IPS DF 6.9 (cell line): Measurements from ENCODE around the gene BEX3.

Experiments
- DNase-seq: peaks from one replicate; pipeline ENCODE4 v3.0.0-alpha.2; 2013; ENCODE audit warnings: low read depth, low spot score
- H3K27ac ChIP-seq: one replicate; pipeline ENCODE4 v1.5.1; 2013; ENCODE audit warnings: low read length, control low read depth
- H3K27me3 ChIP-seq: 2 replicates; pipeline ENCODE4 v1.6.1; 2013; ENCODE audit warnings: mild to moderate bottlenecking, low read length; ENCODE audit not compliant: control insufficient read depth, insufficient read depth
- H3K36me3 ChIP-seq: 2 replicates; pipeline ENCODE4 v1.6.1; 2013; ENCODE audit warnings: low read length; ENCODE audit not compliant: control insufficient read depth, insufficient read depth
- H3K4me1 ChIP-seq: 2 replicates; pipeline ENCODE4 v1.6.1; 2013; ENCODE audit warnings: low read length; ENCODE audit not compliant: control insufficient read depth, insufficient read depth
- H3K4me3 ChIP-seq: 2 replicates; pipeline ENCODE4 v1.5.1; 2013; ENCODE audit warnings: mild to moderate bottlenecking, low read length
- H3K9me3 ChIP-seq: 2 replicates; pipeline ENCODE4 v1.6.1; 2013; ENCODE audit warnings: low read length, inconsistent platforms; ENCODE audit not compliant: control insufficient read depth, insufficient read depth
- WGBS: extraction: QIAGEN DNeasy Blood & Tissue Kit; methylation state at CpG from one replicate; pipeline ENCODE4 v1.1.7; 2013; ENCODE audit warnings: mixed read lengths, missing lambda C conversion rate; ENCODE audit not compliant: insufficient read length, insufficient coverage; 5-methylcytosine and 5-hydroxymethylcytosine counted together

Gene BEX3

DNA sequence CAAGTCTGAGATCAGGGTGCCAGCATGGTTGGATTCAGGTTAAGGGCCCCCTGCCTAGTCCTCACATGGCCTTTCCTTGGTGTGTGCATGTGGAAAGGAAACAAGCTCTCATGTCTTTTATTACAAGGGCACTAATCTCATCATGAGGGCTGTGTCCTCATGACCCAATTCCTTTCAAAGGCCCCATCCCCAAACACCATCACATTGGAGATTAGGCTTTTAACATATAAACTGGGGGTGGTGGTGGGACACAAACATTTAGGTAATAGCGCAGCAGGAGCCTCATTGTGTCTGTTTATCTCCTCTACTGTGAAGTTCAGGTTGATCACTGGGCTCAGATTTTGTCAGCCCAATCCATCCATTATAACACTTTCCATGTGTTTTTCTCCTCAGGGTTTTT, 41.0 kb downstream of the BEX3 start:
- Histone ChIP-seq H3K27me3 (no peaks in the 10 kb centered on the region), H3K27ac (no peak overlapping the region)
- no CpG with 5 or more reads among the region's 1 CpG for WGBS

DNA sequence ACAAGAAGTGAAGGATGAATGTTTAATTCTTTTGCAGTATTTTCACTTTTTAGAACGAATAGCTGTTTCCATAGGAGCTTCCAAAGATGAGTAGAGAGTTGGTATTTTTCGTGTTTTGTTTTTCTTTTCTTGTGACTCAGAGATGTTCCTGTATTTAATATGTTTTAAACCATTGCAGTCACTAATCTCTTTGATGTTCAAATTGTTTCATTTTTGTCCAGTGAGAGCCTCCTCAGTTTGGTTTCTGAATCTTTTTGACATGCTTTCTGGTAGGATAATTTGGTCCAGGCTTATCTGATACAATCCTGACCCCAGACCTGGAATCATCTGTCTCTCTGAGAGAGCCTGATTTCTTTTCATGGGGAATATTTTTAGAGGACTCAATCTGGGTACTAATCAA, 41.6 kb downstream of the BEX3 start:
- no peak for DNase-seq
- no CpG with 5 or more reads among the region's 2 CpGs for WGBS
- Histone ChIP-seq H3K4me1 (peaks cover 3% of the 10 kb centered on the region), H3K4me3 (no peak overlapping the region), H3K36me3 (no peaks in the 10 kb centered on the region), H3K27ac (no peak overlapping the region), H3K9me3 (no peaks in the 10 kb centered on the region), H3K27me3 (no peaks in the 10 kb centered on the region)

More for the DNA sequence above, 41.0 kb downstream of the BEX3 start:
- no peak overlapping the region for H3K4me3 ChIP-seq
- DNase-seq, result no peak
- no peaks in the 10 kb centered on the region for H3K36me3 ChIP-seq
- no peaks in the 10 kb centered on the region for H3K9me3 ChIP-seq
- peaks cover 3% of the 10 kb centered on the region for H3K4me1 ChIP-seq

DNA sequence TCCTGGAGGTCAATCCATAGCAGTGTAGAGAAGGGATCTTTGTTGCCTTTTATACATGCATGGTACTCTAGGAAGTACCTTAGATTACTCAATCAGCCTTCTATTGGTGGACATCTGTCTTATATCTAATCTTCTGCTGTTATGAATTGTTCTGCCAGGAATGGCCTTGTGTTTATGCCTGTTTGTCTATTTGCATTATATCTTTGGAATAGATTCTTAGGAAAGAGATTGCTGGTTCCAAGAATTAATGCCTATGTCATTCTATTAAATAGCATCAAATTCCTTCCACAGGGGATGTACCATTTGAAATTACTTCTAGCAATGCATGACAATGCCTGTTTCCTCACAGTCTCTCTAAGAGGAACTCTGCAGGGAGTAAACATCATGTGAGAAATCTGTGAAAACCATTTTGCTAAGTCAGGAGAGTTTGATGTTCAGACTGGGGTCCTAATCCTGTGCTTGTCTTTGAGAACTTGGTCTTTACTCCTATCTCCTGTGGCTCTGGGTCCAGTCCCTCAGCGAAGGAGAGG, 42.5 kb downstream of the BEX3 start:
- H3K27me3 ChIP-seq, result no peaks in the 10 kb centered on the region
- H3K36me3 ChIP-seq, result no peaks in the 10 kb centered on the region
- no peaks in the 10 kb centered on the region for H3K9me3 ChIP-seq
- peaks cover 4% of the 10 kb centered on the region for H3K4me1 ChIP-seq
- H3K4me3 ChIP-seq, result no peak overlapping the region
- DNase-seq, result no peak
- H3K27ac ChIP-seq, result no peak overlapping the region
- no CpG with 5 or more reads among the region's 1 CpG for whole genome bisulfite sequencing

DNA sequence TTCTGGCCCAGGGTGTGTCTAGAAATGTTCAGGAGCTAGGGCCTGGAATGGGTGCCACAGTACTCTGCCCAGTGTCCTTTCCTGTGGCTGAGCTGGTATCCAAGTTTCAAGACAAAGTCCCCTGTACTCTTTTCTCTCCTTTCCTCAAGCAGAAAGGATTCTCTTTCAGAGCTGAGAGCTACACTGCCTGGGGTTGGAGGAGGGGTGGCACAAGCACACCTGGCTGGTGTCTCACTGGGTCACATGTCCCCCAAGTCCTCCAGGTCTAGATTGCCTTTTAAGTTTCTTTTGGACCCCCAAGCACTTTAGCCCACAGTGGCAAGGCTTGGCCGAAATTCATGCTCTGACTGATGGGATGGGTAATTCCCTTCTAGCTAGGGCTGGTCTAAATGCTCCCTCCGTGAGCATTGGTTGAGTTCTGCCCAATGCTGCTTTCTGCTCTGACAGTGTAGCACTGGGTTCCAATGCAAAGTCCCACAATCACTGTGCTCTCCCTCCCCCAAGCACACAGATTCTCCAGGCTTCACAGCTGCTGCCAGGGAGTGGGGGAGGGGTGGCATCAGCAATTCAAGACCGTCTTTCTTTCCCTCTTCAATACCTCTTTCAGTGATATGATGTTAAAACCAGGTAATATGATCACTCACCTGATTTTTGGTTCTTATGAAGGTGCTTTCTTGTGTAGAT, 47.8 kb downstream of the BEX3 start:
- no CpG with 5 or more reads among the region's 3 CpGs for WGBS

More for the DNA sequence above, 47.8 kb downstream of the BEX3 start:
- Histone ChIP-seq H3K27ac (no peak overlapping the region), H3K27me3 (no peaks in the 10 kb centered on the region), H3K36me3 (no peaks in the 10 kb centered on the region), H3K9me3 (no peaks in the 10 kb centered on the region), H3K4me1 (peaks cover 5% of the 10 kb centered on the region; the same call in 1 of the 2 replicates), H3K4me3 (no peak overlapping the region)
- DNase-seq, result no peak
